ENCODE results near the gene OR2A2.
"Not testable (repeated sequence)": the region's sequence is repeated elsewhere in the genome, so short reads cannot be mapped to it uniquely, and the experiment has no call there.

OR2A2 gene

GRCh38 chr7:144109283-144109682 lies at the start of gene OR2A2:
Gene OR2A2, plus strand, starts transcription at chr7:144109583. Its CDS starts 0 bp downstream, at chr7:144109583.
- no peak for DNase-seq

GRCh38 chr7:144063710-144064109 lies 45.7 kb upstream of the OR2A2 start:
- no peak for DNase-seq

GRCh38 chr7:144069511-144069910 lies 39.9 kb upstream of the OR2A2 start, which contains the start of gene OR2A25:
Gene OR2A25, plus strand, starts transcription at chr7:144069811. Its CDS starts 4,409 bp downstream, at chr7:144074220.
- DNase-seq, result no peak

GRCh38 chr7:144069953-144070352 lies 39.4 kb upstream of the OR2A2 start:
- no peak for DNase-seq

GRCh38 chr7:144074374-144074773 lies 35.0 kb upstream of the OR2A2 start:
- no peak for DNase-seq

GRCh38 chr7:144085978-144086377 lies 23.4 kb upstream of the OR2A2 start, which contains the start of gene OR2A12:
Gene OR2A12, plus strand, starts transcription at chr7:144086278. Its CDS starts 8,830 bp downstream, at chr7:144095108.
- no peak for DNase-seq

GRCh38 chr7:144086730-144087129 lies 22.7 kb upstream of the OR2A2 start:
- no peak for DNase-seq

- DNase-seq, result no peak
Measured at GRCh38 chr7:144087230-144087629, 22.2 kb upstream of the OR2A2 start.

- DNase-seq, result no peak
Measured at GRCh38 chr7:144090667-144091066, 18.7 kb upstream of the OR2A2 start.

GRCh38 chr7:144098776-144099175 lies 10.6 kb upstream of the OR2A2 start:
- no peak for DNase-seq

- no peak for DNase-seq
Measured at GRCh38 chr7:144100607-144101006, 8.8 kb upstream of the OR2A2 start.

GRCh38 chr7:144102041-144102440 lies 7.3 kb upstream of the OR2A2 start:
- DNase-seq, result no peak

GRCh38 chr7:144105211-144105610 lies 4.2 kb upstream of the OR2A2 start:
- DNase-seq, result no peak

- no peak for DNase-seq
Measured at GRCh38 chr7:144110272-144110671, 889 bp downstream of the OR2A2 start.

- no peak for DNase-seq
Measured at GRCh38 chr7:144113651-144114050, 4.3 kb downstream of the OR2A2 start.

- no peak for DNase-seq
Measured at GRCh38 chr7:144118341-144118740, 9.0 kb downstream of the OR2A2 start.

GRCh38 chr7:144122876-144123275 lies 13.5 kb downstream of the OR2A2 start, which contains the start of gene OR2A14:
Gene OR2A14, plus strand, starts transcription at chr7:144123176. Its CDS starts 5,937 bp downstream, at chr7:144129113.
- no peak for DNase-seq

- DNase-seq, result peak; percentile 81 to 91
Measured at GRCh38 chr7:144127714-144128334, 18.4 kb downstream of the OR2A2 start.

- DNase-seq, result not testable (repeated sequence)
Measured at GRCh38 chr7:144129601-144130000, 20.2 kb downstream of the OR2A2 start.

GRCh38 chr7:144130730-144131129 lies 21.3 kb downstream of the OR2A2 start:
- DNase-seq, result no peak

- no peak for DNase-seq
Measured at GRCh38 chr7:144132262-144132661, 22.9 kb downstream of the OR2A2 start.

GRCh38 chr7:144133307-144133706 lies 23.9 kb downstream of the OR2A2 start:
- no peak for DNase-seq

GRCh38 chr7:144134116-144134515 lies 24.7 kb downstream of the OR2A2 start:
- no peak for DNase-seq

- DNase-seq, result no peak
Measured at GRCh38 chr7:144137501-144137900, 28.1 kb downstream of the OR2A2 start.

- DNase-seq, result no peak
Measured at GRCh38 chr7:144142187-144142586, 32.8 kb downstream of the OR2A2 start.

Data from stimulated activated CD4-positive, alpha-beta T cell treated with anti-CD3 and anti-CD28 coated beads, Interleukin-4, amount 100 ng/mL, for 4 hours (primary cell).